Hippocampal formation (tissue), 2 donors: Measurements from ENCODE around the gene PRICKLE3.

Experiments
- DNase-seq, 2 donors: peaks; one replicate each; lab custom pipeline; 2025; lab: John Stamatoyannopoulos, UW

Gene PRICKLE3

DNA sequence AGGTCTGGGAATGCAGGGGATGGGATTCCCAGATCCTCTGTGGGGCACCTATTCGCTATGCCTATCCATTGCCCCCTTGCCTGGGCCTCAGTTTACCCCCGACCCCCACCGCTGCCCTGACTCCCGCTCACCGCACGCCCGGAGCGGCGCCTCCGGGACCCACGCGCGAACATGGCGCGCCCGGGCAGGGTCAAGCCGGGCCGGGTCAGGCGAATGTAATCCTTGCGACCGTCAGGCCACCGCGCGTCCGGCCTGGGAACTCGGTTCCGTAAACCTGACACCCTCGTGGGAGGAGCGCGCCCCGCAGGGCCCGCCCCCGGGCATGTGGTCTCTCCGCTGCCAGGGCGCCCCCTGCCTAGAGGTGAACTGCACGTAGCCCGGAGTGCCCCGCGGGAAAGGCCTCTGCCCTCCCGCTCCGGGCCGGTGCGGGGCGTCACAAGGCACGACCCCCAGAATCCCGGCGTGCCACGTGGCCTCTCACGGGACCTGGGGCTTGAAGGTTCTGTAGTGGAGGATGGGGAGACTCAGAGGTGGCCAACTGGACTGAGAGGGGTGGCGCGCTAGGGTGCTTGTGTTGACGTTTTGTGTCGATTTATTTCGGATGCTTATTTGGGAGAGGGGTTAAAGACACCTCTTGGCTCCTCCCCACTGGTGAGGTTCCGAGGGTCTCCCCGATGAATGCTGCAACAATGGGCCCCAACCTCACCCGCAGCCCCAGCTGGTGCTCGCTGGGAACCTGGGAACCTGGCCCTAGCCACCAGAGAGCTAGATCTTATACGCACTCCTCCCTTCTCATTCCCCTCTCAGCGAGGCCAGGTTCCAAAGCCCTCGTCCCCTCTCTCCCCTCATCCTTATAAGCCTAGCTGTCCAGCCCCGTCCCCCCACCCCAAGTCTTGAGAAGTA lies at the start of gene PRICKLE3:
PRICKLE3 (minus strand) TSS at position 249 of the 903 bp plus-strand sequence; CDS start at position 173, 76 bp downstream.
- peak in 1 of 2 donors; percentile 42 for DNase-seq

GRCh38 chrX:49233887-49234555 lies 47.8 kb upstream of the PRICKLE3 start:
- no peak for DNase-seq

GRCh38 chrX:49233176-49233575 lies 47.0 kb upstream of the PRICKLE3 start, which contains the start of gene CACNA1F:
Gene CACNA1F (minus strand): TSS chrX:49233340. CDS start chrX:49233309, 31 bp downstream.
- no peak for DNase-seq

- no peak for DNase-seq
Observed at GRCh38 chrX:49232525-49232924, 46.4 kb upstream of the PRICKLE3 start.

DNA sequence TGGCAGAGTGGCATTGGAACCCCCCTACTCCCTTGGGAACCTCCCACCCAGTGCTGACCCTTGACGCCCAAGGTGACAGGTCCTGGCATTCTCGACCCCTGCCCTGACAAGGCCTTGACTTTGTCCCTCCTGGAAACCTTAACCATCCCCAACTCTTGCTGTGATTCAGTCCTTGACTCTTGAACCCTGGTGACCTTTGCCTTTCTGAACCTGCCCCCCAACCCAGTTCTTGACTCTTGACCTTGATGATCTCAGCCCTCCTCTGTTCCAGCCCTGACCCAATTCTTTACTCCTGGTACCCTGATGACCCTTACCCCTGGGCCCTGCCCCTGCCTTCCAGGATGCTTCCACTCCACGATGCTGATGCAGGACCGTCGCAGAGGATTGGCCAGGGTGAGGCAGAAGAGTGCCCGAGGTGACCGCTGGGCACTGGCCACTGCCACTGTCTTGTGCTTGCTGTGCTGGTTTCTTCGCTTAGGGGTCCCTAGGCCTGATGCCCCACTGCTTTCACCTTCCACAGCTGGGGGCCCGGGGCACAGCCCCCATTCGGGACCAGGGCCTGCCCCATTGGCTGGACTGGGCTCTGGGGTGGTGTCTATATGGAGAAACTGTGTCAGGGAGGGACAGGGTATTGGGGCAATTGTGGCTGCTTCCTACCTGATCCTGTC lies 45.3 kb upstream of the PRICKLE3 start:
- DNase-seq, result no peak

DNA sequence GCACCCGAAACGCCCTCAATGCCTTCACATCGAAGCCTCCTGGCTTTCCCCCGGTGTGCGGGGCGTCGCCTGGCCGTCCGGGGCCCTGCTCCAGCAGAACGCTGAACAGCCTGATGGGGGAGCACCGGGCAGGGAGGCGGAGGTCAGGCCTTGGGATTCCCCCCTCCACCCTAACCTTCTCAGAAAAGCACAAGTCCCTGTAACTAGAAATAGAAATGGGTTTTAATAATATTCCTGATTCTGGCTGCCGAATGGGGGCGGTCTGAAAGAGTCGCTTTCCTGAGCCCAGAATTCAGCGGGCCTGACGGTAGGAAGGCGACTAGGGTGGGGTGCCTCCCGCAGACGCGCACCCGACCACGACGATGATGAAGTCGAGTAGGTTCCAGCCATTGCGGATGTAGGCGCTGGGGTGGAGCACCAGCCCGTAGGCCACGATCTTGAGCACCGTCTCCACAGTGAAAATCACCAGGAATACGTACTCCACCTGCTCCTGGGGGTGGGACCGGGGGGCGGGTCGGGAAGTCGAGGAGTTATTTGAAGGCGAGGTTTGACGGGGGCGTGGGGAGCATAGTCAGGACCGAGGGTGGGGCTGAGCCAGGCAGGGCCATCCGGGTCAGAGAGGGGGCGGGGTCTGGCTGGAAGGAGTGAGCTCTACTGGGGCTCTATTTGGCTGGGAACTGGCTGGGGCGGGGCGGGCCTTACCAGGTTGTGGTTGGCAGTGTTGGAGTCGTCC lies 44.5 kb upstream of the PRICKLE3 start:
- DNase-seq, result peak in 1 of 2 donors; percentile 1

- DNase-seq, result no peak
Observed at GRCh38 chrX:49228185-49228584, 42.0 kb upstream of the PRICKLE3 start.

DNA sequence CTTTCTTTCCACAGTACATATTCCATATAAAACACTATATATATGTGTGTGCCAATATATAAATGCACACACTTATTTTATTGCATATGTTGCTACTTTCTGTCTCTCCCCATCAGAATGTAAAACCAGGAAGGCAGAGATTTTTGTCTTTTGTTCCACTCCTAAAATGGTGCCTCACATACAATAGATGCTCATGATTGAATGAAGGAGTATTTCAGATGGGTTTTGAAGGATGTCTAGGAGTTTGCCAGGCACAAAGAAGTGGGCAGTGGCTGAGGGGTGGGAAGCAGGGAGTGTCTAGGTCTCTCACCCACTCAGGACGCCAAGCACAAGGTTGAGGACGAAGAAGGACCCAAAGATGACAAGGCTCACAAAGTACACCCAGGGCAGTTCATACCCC lies 41.6 kb upstream of the PRICKLE3 start:
- DNase-seq, result no peak

GRCh38 chrX:49226946-49227345 lies 40.8 kb upstream of the PRICKLE3 start:
- DNase-seq, result no peak

DNA sequence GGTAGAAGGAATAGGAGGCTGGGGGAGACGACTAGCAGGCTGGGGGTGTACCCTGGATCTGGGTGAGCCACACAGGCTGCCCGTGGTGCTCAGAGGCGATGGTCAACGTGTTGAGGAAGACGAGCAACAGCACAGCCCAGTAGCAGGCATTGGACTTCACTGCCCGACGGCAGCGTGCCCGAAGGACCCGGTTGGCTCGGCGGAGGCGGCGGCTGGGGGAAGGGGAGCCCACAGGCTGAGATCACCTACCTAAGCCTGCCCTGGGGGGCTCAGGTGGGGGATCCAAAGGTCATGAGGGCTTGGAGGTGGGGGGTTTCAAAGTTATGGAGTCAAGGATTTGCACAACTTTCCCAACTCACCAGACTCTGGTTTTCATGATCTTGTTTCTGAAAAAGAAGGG lies 39.7 kb upstream of the PRICKLE3 start:
- no peak for DNase-seq

DNA sequence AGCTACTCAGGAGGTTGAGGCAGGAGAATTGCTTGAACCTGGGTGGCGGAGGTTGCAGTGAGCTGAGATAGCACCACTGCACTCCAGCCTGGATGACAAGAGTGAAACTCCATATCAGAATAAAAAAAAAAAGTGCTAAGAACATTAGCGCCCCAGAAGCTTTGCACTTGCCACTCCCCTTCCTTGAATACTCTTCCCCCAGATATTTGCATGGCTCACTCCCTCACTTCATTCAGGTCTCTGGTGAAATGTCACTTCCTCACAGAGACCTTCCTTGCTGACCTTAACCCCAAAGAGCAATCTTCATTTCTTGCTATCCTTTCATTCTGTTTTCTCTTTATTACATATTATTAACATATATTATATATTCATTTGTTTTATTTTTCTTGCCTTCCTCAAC lies 35.7 kb upstream of the PRICKLE3 start:
- no peak for DNase-seq

DNA sequence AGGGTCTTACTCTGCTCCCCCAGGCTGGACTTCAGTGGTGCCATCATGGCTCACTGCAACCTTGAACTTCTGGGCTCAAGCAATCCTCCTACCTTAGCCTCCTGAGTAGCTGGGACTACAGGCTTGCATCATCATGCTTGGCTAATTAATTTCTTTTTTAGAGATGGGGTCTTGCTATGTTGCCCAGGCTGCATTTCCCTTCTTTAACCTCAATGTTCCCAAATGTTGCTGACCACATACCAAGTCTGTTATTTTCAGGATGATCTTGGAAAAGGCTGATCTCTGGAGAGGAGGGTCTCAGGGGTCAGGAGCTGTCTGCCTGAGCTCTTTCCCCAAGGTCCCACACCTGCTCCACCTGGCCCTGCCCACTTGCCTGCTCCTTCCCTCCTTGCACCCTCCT lies 33.9 kb upstream of the PRICKLE3 start:
- DNase-seq, result no peak

GRCh38 chrX:49214996-49215526 lies 28.9 kb upstream of the PRICKLE3 start:
- no peak for DNase-seq

- no peak for DNase-seq
Observed at GRCh38 chrX:49214416-49214815, 28.2 kb upstream of the PRICKLE3 start.

DNA sequence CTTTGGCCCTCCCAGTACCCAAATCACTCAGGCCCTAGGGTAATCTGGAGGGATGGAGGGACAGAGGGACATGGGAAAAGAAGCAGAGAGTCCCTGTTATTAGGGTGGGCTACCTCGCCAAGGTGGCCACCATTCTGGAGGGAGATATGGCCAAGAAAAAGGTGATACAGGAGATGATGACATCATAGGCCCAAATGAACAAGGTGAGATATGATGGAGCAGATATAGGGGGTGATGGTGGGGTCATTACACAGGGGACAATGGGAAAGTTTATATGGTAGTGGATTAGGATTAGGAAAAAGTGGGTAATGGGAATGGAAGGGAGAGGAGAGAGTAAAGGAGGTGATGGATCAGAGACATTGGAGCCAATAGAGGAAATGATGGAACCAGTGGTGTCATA lies 26.7 kb upstream of the PRICKLE3 start:
- no peak for DNase-seq

DNA sequence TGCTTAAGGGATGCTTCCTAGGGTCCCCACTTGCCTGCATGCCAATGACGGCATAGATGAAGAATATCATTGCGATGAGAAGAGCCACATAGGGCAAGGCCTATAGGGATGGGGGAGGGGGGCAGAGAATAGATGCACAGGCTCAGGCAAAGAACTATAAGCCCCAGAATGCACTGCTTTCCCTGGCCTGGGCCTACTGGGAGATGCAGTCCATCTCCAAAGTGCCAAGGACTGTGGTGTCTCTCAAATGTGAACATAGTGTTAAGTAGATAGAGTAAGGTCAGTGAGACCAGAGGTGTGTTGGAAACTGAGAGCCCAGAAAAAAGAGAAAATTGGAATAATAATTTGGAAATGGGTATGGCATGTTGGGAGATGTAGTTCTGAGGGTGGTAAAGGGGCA lies 26.0 kb upstream of the PRICKLE3 start:
- DNase-seq, result no peak

DNA sequence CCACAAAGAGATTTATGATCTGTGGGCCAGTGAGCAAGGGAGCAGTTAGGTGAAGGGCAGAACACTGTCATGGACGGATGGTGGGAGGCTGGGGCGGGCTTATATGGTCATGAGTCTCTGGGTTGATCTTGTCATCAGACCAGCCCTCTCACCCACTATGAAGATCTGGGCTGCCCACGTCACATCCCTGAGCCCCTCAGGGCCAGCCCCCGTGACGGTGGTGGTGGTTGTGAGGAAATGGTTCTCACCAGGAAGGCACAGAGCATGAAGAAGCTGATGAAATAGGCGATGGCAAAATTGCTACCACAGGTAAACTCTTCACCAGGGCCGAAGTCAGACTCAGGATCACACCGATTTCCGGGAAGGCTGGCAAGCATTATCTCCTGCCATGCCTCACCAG lies 24.9 kb upstream of the PRICKLE3 start:
- no peak for DNase-seq

GRCh38 chrX:49210406-49210805 lies 24.2 kb upstream of the PRICKLE3 start:
- no peak for DNase-seq

DNA sequence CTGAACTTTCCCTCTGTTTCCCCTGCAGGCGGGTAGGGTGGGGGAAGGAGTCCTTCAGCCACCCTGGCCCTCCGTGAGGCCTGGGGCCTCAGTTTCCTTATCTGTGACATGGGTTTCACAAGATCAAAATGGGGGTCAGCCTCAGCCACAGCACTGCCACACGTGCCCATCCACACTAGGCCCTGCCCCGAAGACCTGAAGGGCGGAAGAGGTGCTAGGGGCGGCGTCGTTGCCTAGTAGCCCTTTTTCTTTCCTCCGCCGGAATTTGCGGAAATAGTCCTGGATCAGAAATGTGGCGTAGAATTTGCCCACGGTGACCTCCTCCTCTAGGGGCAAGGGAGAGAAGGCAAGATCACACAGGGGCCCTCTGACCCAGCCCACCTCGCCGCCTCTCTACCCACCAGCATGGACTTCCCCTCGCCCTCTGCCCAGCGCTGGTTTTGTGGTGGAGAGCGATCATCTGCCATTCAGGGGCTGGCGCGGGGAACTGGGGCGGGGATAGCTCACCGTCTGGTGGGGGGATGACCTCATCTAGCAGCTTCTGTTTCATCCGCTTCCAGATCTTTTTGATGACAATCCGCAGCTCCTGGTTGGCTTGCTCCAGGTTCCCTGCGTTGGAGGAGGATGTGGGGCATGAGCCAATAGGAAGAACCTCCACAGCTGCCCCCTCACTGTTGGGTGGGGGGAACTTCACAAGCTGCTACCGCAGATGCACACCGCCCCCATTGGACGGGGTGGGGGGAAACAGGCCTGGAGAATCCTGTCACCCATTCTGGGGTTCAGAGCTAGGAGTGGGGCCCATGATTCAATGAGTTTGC lies 23.5 kb upstream of the PRICKLE3 start:
- DNase-seq, result peak in 1 of 2 donors; percentile 5

- no peak for DNase-seq
Observed at GRCh38 chrX:49208399-49208798, 22.2 kb upstream of the PRICKLE3 start.

DNA sequence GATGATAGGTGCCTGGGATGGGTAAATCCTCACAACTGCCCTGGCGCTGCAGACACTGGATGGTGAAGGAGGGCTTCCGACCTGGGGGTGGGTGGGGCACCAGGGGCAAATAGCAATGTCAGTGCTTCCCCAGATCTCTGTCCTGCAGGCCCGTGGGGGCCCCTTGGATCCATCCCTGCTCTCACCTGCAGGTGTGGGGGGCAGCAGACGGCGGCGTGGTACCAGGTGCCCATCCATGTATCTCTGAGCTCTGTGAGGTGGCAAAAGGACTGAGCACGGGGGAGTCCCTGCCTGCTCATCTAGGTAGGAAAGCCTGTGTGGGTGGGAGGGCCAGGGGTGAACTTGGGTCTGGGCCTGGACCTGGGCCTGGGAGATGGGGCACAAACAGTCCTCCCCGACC lies 20.4 kb upstream of the PRICKLE3 start:
- DNase-seq, result no peak
